OCI-LY7 (cell line): ENCODE measurements around the gene FAM110D. TPM values are rescaled to one million over a fixed set of nuclear protein-coding genes. Genes with fewer than 3 reads are reported as not detected.

ENCODE experiments used
- BruUV-seq: library from RNA; stranded (reverse); fragments of 400-500 nt; replicated peaks from 2 replicates; lab custom pipeline; 2021; lab: Mats Ljungman, UMichigan
- CTCF ChIA-PET: fragments of 300-600 bp; sonication (Branson Sonifier 250); formaldehyde crosslinking; loops from one replicate; lab custom pipeline; 2022; ENCODE audit warnings: antibody characterized with exemption; ENCODE audit not compliant: unreplicated experiment; lab: Charles Lee
- POLR2A ChIA-PET: fragments of 300-600 bp; sonication (Branson Sonifier 250); formaldehyde crosslinking; loops from one replicate; lab custom pipeline; 2022; ENCODE audit warnings: antibody characterized with exemption; lab: Charles Lee
- DNase-seq: peaks from one replicate; pipeline ENCODE4 v3.0.0-alpha.2; 2015; ENCODE audit warnings: low spot score
- H2AFZ ChIP-seq: fragments of 200-600 bp; sonication (generic), shearing (Covaris generic); 2 replicates; pipeline ENCODE4 v1.6.1; 2014; ENCODE audit warnings: mild to moderate bottlenecking, antibody characterized with exemption, low read length, moderate library complexity
- H3K27ac ChIP-seq: fragments of 200-600 bp; sonication (generic); 2 replicates; pipeline ENCODE4 v1.5.1; 2014; ENCODE audit warnings: mixed run types, low read depth, mild to moderate bottlenecking, moderate library complexity, low read length, inconsistent platforms; ENCODE audit not compliant: poor library complexity, severe bottlenecking
- H3K36me3 ChIP-seq: fragments of 200-600 bp; sonication (generic); 2 replicates; pipeline ENCODE4 v1.6.1; 2014; ENCODE audit warnings: mild to moderate bottlenecking, antibody characterized with exemption, low read length, moderate library complexity, mixed read lengths; ENCODE audit not compliant: insufficient read depth
- H3K4me1 ChIP-seq: fragments of 200-600 bp; sonication (generic); 2 replicates; pipeline ENCODE4 v1.5.1; 2014; ENCODE audit warnings: mild to moderate bottlenecking, low read length; ENCODE audit not compliant: insufficient read depth, poor library complexity, severe bottlenecking
- H3K4me2 ChIP-seq: fragments of 200-600 bp; sonication (generic); 2 replicates; pipeline ENCODE4 v1.6.1; 2014; ENCODE audit warnings: mild to moderate bottlenecking, low read length
- H3K4me3 ChIP-seq: fragments of 200-600 bp; sonication (generic); 2 replicates; pipeline ENCODE4 v1.5.1; 2014; ENCODE audit warnings: mild to moderate bottlenecking, low read depth, low read length; ENCODE audit not compliant: poor library complexity, severe bottlenecking
- H3K79me2 ChIP-seq: fragments of 200-600 bp; sonication (generic); 2 replicates; pipeline ENCODE4 v1.6.1; 2016; ENCODE audit warnings: low read depth, mild to moderate bottlenecking, low read length, moderate library complexity, mixed read lengths; ENCODE audit not compliant: insufficient read depth
- H3K9me2 ChIP-seq: fragments of 200-600 bp; sonication (generic); 2 replicates; pipeline ENCODE4 v1.6.1; 2016; ENCODE audit warnings: mild to moderate bottlenecking, low read length, mixed read lengths; ENCODE audit not compliant: insufficient read depth
- H3K9me3 ChIP-seq: fragments of 200-600 bp; sonication (generic); 2 replicates; pipeline ENCODE4 v1.6.1; 2014; ENCODE audit warnings: mild to moderate bottlenecking, mixed run types, low read length, mixed read lengths
- H4K20me1 ChIP-seq: fragments of 200-600 bp; sonication (generic); 2 replicates; pipeline ENCODE4 v1.6.1; 2014; ENCODE audit warnings: mild to moderate bottlenecking, antibody characterized with exemption, low read length, moderate library complexity, mixed read lengths; ENCODE audit not compliant: insufficient read depth
- CTCF ChIP-seq: fragments of 200-600 bp; sonication (generic); conservative IDR thresholded peaks from 2 replicates; pipeline ENCODE4 v1.5.1; 2014; ENCODE audit warnings: mild to moderate bottlenecking, antibody characterized with exemption, low read length, moderate library complexity, mixed read lengths
- EZH2phosphoT487 ChIP-seq: fragments of 200-600 bp; sonication (generic); IDR thresholded peaks from 2 replicates; pipeline ENCODE4 v1.6.1; 2018; ENCODE audit warnings: low read depth, borderline replicate concordance, mild to moderate bottlenecking, mixed run types, antibody characterized with exemption, low read length, moderate library complexity, mixed read lengths
- intact Hi-C: fragments of 100-400 bp; cut with micrococcal nuclease; formaldehyde crosslinking; loops from one replicate; pipeline ENCODE4 v1.10.0; 2022; ENCODE audit not compliant: unreplicated experiment
- total RNA-seq, 2 experiments: library from RNA; depleted of rRNA in 1 of 2; stranded (reverse); fragments of >200 nt in 1 of 2; shearing (Covaris generic) in 1 of 2; gene quantifications; 2 replicates each; pipeline ENCODE4 v1.2.3, GENCODE V29; 2014 to 2022

FAM110D gene
- total RNA-seq, 2 experiments from 2014 or later = 0.11 TPM; not detected in 1

- intact Hi-C loops = no loop called here
- Histone ChIP-seq H3K4me2 (no peak overlapping the region), H2AFZ (no peak overlapping the region), H3K9me2 (no peaks in the 10 kb centered on the region), H3K79me2 (peaks cover 9% of the 10 kb centered on the region; the same call in 1 of the 2 replicates), H3K4me1 (peaks cover 32% of the 10 kb centered on the region), H3K9me3 (no peaks in the 10 kb centered on the region), H3K4me3 (no peak overlapping the region), H3K36me3 (peaks cover 48% of the 10 kb centered on the region), H3K27ac (no peak overlapping the region), H4K20me1 (no peaks in the 10 kb centered on the region)
- CTCF ChIA-PET = no interaction called here
- no peak for DNase-seq
- POLR2A ChIA-PET = interaction anchor here (0.5 to 3.3 kb wide), 6 partner anchors 8 to 522 kb away, joined by 3 to 12 read pairs (median 4); partner anchors contain the start of gene PDIK1L
- no peak for TF ChIP-seq CTCF
- TF ChIP-seq EZH2phosphoT487 = no peak
- no TSS peak for BruUV-seq
These were observed 35.6 kb upstream of the FAM110D start for GRCh38 chr1:26122988-26123973.

DNA sequence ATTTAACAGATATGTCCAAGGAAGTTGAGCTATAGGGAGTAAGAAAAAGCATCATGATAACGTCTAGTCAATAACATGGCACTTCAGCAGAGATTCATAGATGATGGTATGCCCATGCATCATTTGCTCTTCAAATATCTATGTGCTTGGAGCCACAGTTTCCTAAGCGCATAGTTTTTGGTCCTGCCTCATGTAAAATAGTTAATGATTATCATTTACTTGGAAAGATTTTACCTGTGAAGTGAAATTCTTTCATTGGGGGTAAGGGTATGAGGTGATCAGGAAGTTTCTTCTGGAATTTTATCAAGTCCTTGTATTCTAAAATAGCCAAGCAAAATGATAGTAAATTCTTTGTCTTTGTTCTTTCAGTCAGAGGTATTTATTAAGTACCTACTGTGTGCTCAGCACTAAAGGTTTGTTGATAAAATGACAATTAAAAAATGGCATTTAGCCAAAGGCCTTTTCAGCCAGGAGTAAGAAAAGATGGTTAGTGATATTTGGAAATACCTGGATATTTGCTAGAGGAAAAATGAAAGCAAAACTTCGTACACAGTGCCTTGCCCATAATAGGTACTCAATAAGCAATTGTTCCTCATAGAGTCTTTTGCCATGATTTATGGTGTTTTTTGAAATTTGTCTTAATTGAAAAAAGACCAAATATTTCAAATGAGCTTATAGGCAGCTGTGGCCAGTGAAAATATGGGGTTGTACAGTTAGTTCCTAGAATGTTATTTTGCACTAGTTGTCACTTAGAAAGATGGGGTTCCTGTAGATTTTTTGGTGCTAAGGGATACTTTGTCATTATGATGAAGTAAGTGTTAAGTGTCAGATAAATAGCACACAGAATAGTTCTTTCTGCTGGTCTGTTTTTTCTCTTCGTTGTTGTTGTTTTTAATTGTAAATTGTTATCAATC, 34.2 kb upstream of the FAM110D start:
- Histone ChIP-seq H3K4me3 (no peak overlapping the region), H3K4me2 (no peak overlapping the region), H3K9me2 (no peaks in the 10 kb centered on the region), H3K9me3 (no peaks in the 10 kb centered on the region), H4K20me1 (no peaks in the 10 kb centered on the region), H3K27ac (no peak overlapping the region), H3K36me3 (peaks cover 36% of the 10 kb centered on the region), H3K4me1 (peaks cover 32% of the 10 kb centered on the region), H3K79me2 (peaks cover 9% of the 10 kb centered on the region; the same call in 1 of the 2 replicates), H2AFZ (no peak overlapping the region)
- no TSS peak for BruUV-seq
- ChIA-PET POLR2A (interaction anchor here (0.6 to 3.3 kb wide), 5 partner anchors 10 to 559 kb away, joined by 3 to 12 read pairs (median 6); partner anchors contain the start of gene PDIK1L), CTCF (no interaction called here)
- no peak for TF ChIP-seq CTCF
- no peak for TF ChIP-seq EZH2phosphoT487
- no peak for DNase-seq
- intact Hi-C loops = no loop called here
